HepG2 (cell line): ENCODE measurements around the gene FRMD8. TPM values are rescaled to one million over a fixed set of nuclear protein-coding genes. Genes with fewer than 3 reads are reported as not detected.

Experiments used
- AFF4 ChIP-seq: sonication (generic); formaldehyde crosslinking; IDR thresholded peaks from 2 replicates; pipeline ENCODE4 v1.4.0; 2020; ENCODE audit warnings: missing genetic modification reagents
- ARNT2 ChIP-seq: sonication (generic); formaldehyde crosslinking; IDR thresholded peaks from 2 replicates; pipeline ENCODE4 v1.8.0; 2022; ENCODE audit warnings: mild to moderate bottlenecking, low read depth, missing genetic modification reagents, moderate library complexity
- FOXJ3 ChIP-seq: sonication (generic); formaldehyde crosslinking; IDR thresholded peaks from 2 replicates; pipeline ENCODE4 v1.4.0; 2020; ENCODE audit warnings: missing genetic modification reagents, mild to moderate bottlenecking, borderline replicate concordance
- FOXK1 ChIP-seq: sonication (generic); formaldehyde crosslinking; IDR thresholded peaks from 2 replicates; pipeline ENCODE4 v1.4.0; 2020; ENCODE audit warnings: low read depth, missing genetic modification reagents, borderline replicate concordance
- HMGXB4 ChIP-seq, 2 experiments: sonication (generic) in 1 of 2; formaldehyde crosslinking in 1 of 2; IDR thresholded peaks; 2 replicates each; pipeline versions ENCODE4 v1.4.0 to v1.6.1; 2018 to 2020; ENCODE audit warnings: missing genetic modification reagents in 2 of 2, borderline replicate concordance in 1 of 2, low read depth in 1 of 2, mild to moderate bottlenecking in 1 of 2, missing biosample characterization in 1 of 2
- MBD4 ChIP-seq: IDR thresholded peaks from 2 replicates; pipeline ENCODE4 v1.6.1; 2012; ENCODE audit warnings: low read length, inconsistent platforms, borderline replicate concordance
- NAIF1 ChIP-seq: sonication (generic); formaldehyde crosslinking; IDR thresholded peaks from 2 replicates; pipeline ENCODE4 v1.5.0; 2020; ENCODE audit warnings: mild to moderate bottlenecking, missing genetic modification reagents, borderline replicate concordance
- ZFP62 ChIP-seq: sonication (generic); formaldehyde crosslinking; IDR thresholded peaks from 2 replicates; pipeline ENCODE4 v1.4.0; 2020; ENCODE audit warnings: missing genetic modification reagents
- ZNF570 ChIP-seq: sonication (generic); formaldehyde crosslinking; IDR thresholded peaks from 2 replicates; pipeline ENCODE4 v1.4.0; 2020; ENCODE audit warnings: mild to moderate bottlenecking, missing genetic modification reagents, borderline replicate concordance
- polyA plus RNA-seq, 8 experiments: library from polyadenylated mRNA; depleted of rRNA in 3 of 8; stranded (reverse) in 7 of 8; unstranded in 1 of 8; fragments of >200 nt; fragmentation: Illumina TruSeq in 4 of 8; extraction: Trizol in 4 of 8; gene quantifications; 2 replicates each; pipeline versions ENCODE4 v1.2.1 to v1.2.3, GENCODE V29; 2011 to 2016; ENCODE audit warnings: low read depth in 4 of 8, missing spikeins in 1 of 8, mixed read lengths in 1 of 8; ENCODE audit not compliant: insufficient read depth in 1 of 8
- total RNA-seq, 5 experiments: library from RNA; depleted of rRNA; stranded (reverse); fragments of >200 nt; fragmentation: Illumina TruSeq; extraction: Trizol; gene quantifications; 2 replicates each; pipeline ENCODE4 v1.2.3, GENCODE V29; 2016; ENCODE audit warnings: low read depth in 1 of 5
- TF ChIP-seq, protein P1 (sequence below): sonication (generic); formaldehyde crosslinking; IDR thresholded peaks from 2 replicates; pipeline ENCODE4 v1.5.0; 2020; ENCODE audit warnings: mild to moderate bottlenecking, missing genetic modification reagents, borderline replicate concordance
- TF ChIP-seq, protein P2 (sequence below): sonication (generic); formaldehyde crosslinking; IDR thresholded peaks from 2 replicates; pipeline ENCODE4 v1.5.0; 2020; ENCODE audit warnings: mild to moderate bottlenecking, low read depth, missing genetic modification reagents, borderline replicate concordance

Gene FRMD8
- total and polyA plus RNA-seq, 2 of the 13 experiments (the other 11 are each of a cell fraction or from before 2014, with no cell fraction given): 5.8 to 20.6 TPM

DNA sequence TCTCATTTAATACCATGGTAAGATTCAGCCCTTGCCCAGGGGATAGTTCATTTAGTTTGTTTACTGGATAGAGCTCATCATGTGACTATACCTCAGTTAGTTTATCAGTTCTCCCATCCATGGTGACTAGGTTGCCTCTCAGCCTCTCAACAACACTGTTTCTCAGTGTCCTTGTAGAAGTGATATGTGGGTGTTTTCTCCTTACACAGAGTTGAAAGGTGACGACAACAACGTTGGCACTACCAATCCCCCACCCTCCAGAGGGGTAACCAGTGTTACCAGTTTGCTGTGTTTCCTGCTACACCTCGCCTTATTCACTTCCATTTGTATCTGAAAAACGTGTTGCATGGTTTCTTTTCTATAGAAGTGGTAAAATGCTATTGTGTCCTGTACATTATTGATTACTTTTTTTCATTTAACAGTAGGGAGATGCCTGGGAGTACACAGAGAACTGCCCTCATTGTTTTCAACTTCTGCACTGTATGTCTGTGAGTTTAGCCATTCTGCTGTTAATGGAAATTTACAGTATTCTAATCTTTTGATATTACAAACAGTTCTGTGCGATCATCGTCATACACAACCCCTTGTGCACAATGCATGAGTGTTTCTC lies 47.7 kb downstream of the FRMD8 start (continued):
- TF ChIP-seq, protein P1, sequence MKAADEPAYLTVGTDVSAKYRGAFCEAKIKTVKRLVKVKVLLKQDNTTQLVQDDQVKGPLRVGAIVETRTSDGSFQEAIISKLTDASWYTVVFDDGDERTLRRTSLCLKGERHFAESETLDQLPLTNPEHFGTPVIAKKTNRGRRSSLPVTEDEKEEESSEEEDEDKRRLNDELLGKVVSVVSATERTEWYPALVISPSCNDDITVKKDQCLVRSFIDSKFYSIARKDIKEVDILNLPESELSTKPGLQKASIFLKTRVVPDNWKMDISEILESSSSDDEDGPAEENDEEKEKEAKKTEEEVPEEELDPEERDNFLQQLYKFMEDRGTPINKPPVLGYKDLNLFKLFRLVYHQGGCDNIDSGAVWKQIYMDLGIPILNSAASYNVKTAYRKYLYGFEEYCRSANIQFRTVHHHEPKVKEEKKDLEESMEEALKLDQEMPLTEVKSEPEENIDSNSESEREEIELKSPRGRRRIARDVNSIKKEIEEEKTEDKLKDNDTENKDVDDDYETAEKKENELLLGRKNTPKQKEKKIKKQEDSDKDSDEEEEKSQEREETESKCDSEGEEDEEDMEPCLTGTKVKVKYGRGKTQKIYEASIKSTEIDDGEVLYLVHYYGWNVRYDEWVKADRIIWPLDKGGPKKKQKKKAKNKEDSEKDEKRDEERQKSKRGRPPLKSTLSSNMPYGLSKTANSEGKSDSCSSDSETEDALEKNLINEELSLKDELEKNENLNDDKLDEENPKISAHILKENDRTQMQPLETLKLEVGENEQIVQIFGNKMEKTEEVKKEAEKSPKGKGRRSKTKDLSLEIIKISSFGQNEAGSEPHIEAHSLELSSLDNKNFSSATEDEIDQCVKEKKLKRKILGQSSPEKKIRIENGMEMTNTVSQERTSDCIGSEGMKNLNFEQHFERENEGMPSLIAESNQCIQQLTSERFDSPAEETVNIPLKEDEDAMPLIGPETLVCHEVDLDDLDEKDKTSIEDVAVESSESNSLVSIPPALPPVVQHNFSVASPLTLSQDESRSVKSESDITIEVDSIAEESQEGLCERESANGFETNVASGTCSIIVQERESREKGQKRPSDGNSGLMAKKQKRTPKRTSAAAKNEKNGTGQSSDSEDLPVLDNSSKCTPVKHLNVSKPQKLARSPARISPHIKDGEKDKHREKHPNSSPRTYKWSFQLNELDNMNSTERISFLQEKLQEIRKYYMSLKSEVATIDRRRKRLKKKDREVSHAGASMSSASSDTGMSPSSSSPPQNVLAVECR: no peak
- no peak for TF ChIP-seq ARNT2 (CRISPR knock-in tag)
- no peak for TF ChIP-seq FOXK1
- TF ChIP-seq FOXJ3 (CRISPR knock-in tag): no peak
- TF ChIP-seq MBD4: no peak
- TF ChIP-seq ZNF570 (CRISPR knock-in tag): no peak
- TF ChIP-seq NAIF1 (CRISPR knock-in tag): no peak
- no peak for TF ChIP-seq ZFP62 (CRISPR knock-in tag)
- TF ChIP-seq HMGXB4 (CRISPR knock-in tag; IDR thresholded peaks at IDR 0.05; ENCODE audit: borderline replicate concordance in 1 of 2, low read depth in 1 of 2): no peak; a peak in 1 of 4 replicates
- 0 out of 2 replicates have a peak, but pooled peaks have one; percentile 38 for TF ChIP-seq AFF4
- TF ChIP-seq, protein P2, sequence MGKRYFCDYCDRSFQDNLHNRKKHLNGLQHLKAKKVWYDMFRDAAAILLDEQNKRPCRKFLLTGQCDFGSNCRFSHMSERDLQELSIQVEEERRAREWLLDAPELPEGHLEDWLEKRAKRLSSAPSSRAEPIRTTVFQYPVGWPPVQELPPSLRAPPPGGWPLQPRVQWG (CRISPR knock-in tag): no peak
